Measurements from ENCODE around the gene STK35.

STK35 gene

DNA sequence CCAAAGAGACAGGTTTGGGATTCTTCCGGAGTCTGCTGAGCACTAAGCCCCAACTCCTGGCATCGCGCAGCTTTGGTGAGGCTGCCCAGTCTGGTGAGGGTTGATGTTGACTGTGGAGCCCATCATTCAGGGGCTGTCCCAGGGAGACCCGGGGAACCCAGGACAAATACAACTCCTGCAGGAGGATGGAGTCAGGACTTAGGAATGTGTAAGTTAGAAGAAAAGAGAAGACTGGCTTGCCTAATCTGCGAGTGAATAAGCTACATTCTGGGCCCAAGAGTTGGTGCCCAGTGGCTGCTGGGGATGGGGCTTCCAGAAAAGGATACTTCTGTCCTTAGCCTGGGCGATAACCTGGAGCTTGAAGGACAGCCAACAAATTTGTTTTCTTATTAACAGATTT is 47.9 kb downstream of the STK35 start:
- Histone ChIP-seq H3K14ac (ENCODE audit: low read length) (no peak overlapping the region), H4K91ac (ENCODE audit: low read depth, low read length) (no peak overlapping the region)

DNA sequence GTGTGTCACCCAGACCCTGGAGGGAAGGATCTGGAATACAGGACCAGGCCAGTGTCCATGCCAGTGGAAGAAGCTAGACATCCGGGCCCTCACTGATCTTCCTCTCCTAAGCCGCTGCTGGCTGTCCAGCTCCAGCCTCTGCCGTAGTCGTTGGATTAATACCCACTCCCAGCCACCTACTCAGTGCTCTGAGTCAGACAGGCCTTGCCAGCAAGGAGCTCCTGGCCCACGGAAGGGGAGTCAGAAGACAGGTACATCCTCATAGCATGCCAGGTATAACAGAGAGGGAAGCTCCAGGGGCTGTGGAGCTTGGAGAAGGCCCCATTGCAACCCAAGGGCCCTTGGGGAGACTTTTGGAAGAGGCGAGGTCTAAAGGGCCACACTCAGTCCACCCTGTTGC is 49.0 kb downstream of the STK35 start:
- Histone ChIP-seq H3K79me2 (ENCODE audit: control insufficient read depth, insufficient read depth, low read length, poor library complexity) (no peaks in the 10 kb centered on the region), H3K79me1 (ENCODE audit: low read length) (peaks cover 8% of the 10 kb centered on the region), H4K12ac (ENCODE audit: low read depth, low read length) (no peak overlapping the region), H4K8ac (ENCODE audit: low read depth, low read length) (peak overlapping the region; percentile 40), H3K23ac (ENCODE audit: low read length) (no peak overlapping the region), H3K18ac (ENCODE audit: low read length) (peak overlapping the region; percentile 44), H2AFZ (ENCODE audit: insufficient read depth, low read length, poor library complexity) (no peak overlapping the region), H3K4me3 (ENCODE audit: low read depth, low read length) (no peak overlapping the region), H2BK12ac (ENCODE audit: low read length) (peak overlapping the region; percentile 20), H2AK5ac (ENCODE audit: low read length) (peak overlapping the region; percentile 38), H2BK120ac (ENCODE audit: insufficient read depth, low read length, poor library complexity) (peak overlapping the region; percentile 27), H3K4ac (ENCODE audit: low read depth, low read length) (no peak overlapping the region), H3K27ac (ENCODE audit: low read depth, low read length) (peak overlapping the region; percentile 79), H3K9ac (ENCODE audit: low read length) (no peak overlapping the region), H3K9me3 (ENCODE audit: insufficient read depth, low read depth, low read length) (no peaks in the 10 kb centered on the region), H3K27me3 (ENCODE audit: insufficient read depth, low read length) (no peaks in the 10 kb centered on the region), H4K91ac (ENCODE audit: low read depth, low read length) (peak overlapping the region; percentile 58), H2BK5ac (ENCODE audit: low read depth, low read length, poor library complexity) (peak overlapping the region; percentile 60), H3K14ac (ENCODE audit: low read length) (peak overlapping the region; percentile 38), H3K4me1 (ENCODE audit: control insufficient read depth in 1 of 2, insufficient read depth in 2 of 2, low read length in 2 of 2) (peaks cover 13 to 29% of the 10 kb centered on the region in 2 experiments), H3K4me2 (ENCODE audit: low read length) (peak overlapping the region; percentile 23), H3K36me3 (ENCODE audit: control insufficient read depth in 1 of 2, insufficient read depth in 2 of 2, low read length in 2 of 2) (peaks cover 6 to 19% of the 10 kb centered on the region in 2 experiments)
- WGBS (ENCODE audit: extremely low coverage, insufficient coverage, insufficient read length) = no CpG with 5 or more reads among the region's 6 CpGs
- DNase-seq = no peak

More for the DNA sequence above, 47.9 kb downstream of the STK35 start:
- Histone ChIP-seq H3K27me3 (ENCODE audit: insufficient read depth, low read length) (no peaks in the 10 kb centered on the region), H3K18ac (ENCODE audit: low read length) (no peak overlapping the region), H3K4ac (ENCODE audit: low read depth, low read length) (no peak overlapping the region), H3K4me1 (ENCODE audit: control insufficient read depth in 1 of 2, insufficient read depth in 2 of 2, low read length in 2 of 2) (peaks cover 21 to 38% of the 10 kb centered on the region in 2 experiments), H3K23ac (ENCODE audit: low read length) (no peak overlapping the region), H3K4me2 (ENCODE audit: low read length) (no peak overlapping the region), H3K27ac (ENCODE audit: low read depth, low read length) (no peak overlapping the region), H3K79me1 (ENCODE audit: low read length) (peaks cover 8% of the 10 kb centered on the region), H2BK12ac (ENCODE audit: low read length) (no peak overlapping the region), H3K9ac (ENCODE audit: low read length) (no peak overlapping the region), H2BK5ac (ENCODE audit: low read depth, low read length, poor library complexity) (no peak overlapping the region), H2BK120ac (ENCODE audit: insufficient read depth, low read length, poor library complexity) (no peak overlapping the region), H4K8ac (ENCODE audit: low read depth, low read length) (no peak overlapping the region), H3K4me3 (ENCODE audit: low read depth, low read length) (no peak overlapping the region), H3K36me3 (ENCODE audit: control insufficient read depth in 1 of 2, insufficient read depth in 2 of 2, low read length in 2 of 2) (peaks cover 10 to 24% of the 10 kb centered on the region in 2 experiments), H4K12ac (ENCODE audit: low read depth, low read length) (no peak overlapping the region), H3K9me3 (ENCODE audit: insufficient read depth, low read depth, low read length) (no peaks in the 10 kb centered on the region), H2AK5ac (ENCODE audit: low read length) (no peak overlapping the region), H3K79me2 (ENCODE audit: control insufficient read depth, insufficient read depth, low read length, poor library complexity) (no peaks in the 10 kb centered on the region), H2AFZ (ENCODE audit: insufficient read depth, low read length, poor library complexity) (no peak overlapping the region)
- WGBS (ENCODE audit: extremely low coverage, insufficient coverage, insufficient read length) = no CpG with 5 or more reads among the region's 6 CpGs
- DNase-seq = peak; percentile 9 to 21

DNA sequence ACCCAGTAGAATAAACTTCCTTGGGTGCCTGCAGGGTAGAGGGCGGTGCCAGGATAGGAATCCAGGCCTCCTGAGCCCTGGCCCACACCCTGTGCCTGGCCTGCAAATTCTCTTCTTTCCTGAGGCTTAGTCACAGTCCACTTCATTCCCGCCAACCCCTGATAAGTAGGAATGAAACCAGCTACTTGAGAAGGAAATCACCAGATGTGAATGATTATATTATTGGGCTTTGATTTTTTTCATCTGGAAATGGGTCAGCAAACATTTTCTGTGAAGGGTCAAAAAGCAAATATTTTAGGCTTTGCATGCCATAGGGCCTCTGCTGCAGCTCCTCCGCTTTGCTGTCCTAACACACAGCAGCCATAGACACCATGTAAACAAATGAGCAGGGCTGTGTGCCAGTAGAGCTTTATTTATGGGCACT is 50.2 kb downstream of the STK35 start:
- H3K4me2 ChIP-seq (ENCODE audit: low read length) = no peak overlapping the region
- no peak overlapping the region for H3K18ac ChIP-seq (ENCODE audit: low read length)
- no peak overlapping the region for H2AK5ac ChIP-seq (ENCODE audit: low read length)
- no peak overlapping the region for H3K23ac ChIP-seq (ENCODE audit: low read length)
- no peak overlapping the region for H3K14ac ChIP-seq (ENCODE audit: low read length)
- WGBS (ENCODE audit: extremely low coverage, insufficient coverage, insufficient read length) = no CpG with 5 or more reads among the region's 3 CpGs
- DNase-seq = peak in 1 of 2 donors; percentile 16
- peaks cover 8% of the 10 kb centered on the region for H3K79me1 ChIP-seq (ENCODE audit: low read length)
- peaks cover 4 to 9% of the 10 kb centered on the region in 2 experiments for H3K36me3 ChIP-seq (ENCODE audit: control insufficient read depth in 1 of 2, insufficient read depth in 2 of 2, low read length in 2 of 2)
- H2AFZ ChIP-seq (ENCODE audit: insufficient read depth, low read length, poor library complexity) = no peak overlapping the region
- no peak overlapping the region for H4K8ac ChIP-seq (ENCODE audit: low read depth, low read length)
- no peaks in the 10 kb centered on the region for H3K79me2 ChIP-seq (ENCODE audit: control insufficient read depth, insufficient read depth, low read length, poor library complexity)
- H3K4ac ChIP-seq (ENCODE audit: low read depth, low read length) = no peak overlapping the region
- H4K12ac ChIP-seq (ENCODE audit: low read depth, low read length) = no peak overlapping the region
- peak overlapping the region; percentile 6 for H3K27ac ChIP-seq (ENCODE audit: low read depth, low read length)
- H2BK120ac ChIP-seq (ENCODE audit: insufficient read depth, low read length, poor library complexity) = no peak overlapping the region
- H3K4me3 ChIP-seq (ENCODE audit: low read depth, low read length) = no peak overlapping the region
- H2BK5ac ChIP-seq (ENCODE audit: low read depth, low read length, poor library complexity) = no peak overlapping the region
- peak overlapping the region; percentile 1 for H4K91ac ChIP-seq (ENCODE audit: low read depth, low read length)
- peak overlapping the region; percentile 24 for H2BK12ac ChIP-seq (ENCODE audit: low read length)
- no peaks in the 10 kb centered on the region for H3K9me3 ChIP-seq (ENCODE audit: insufficient read depth, low read depth, low read length)
- no peak overlapping the region for H3K9ac ChIP-seq (ENCODE audit: low read length)
- H3K4me1 ChIP-seq (ENCODE audit: control insufficient read depth in 1 of 2, insufficient read depth in 2 of 2, low read length in 2 of 2) = peaks cover 15 to 29% of the 10 kb centered on the region in 2 experiments
- no peaks in the 10 kb centered on the region for H3K27me3 ChIP-seq (ENCODE audit: insufficient read depth, low read length)

DNA sequence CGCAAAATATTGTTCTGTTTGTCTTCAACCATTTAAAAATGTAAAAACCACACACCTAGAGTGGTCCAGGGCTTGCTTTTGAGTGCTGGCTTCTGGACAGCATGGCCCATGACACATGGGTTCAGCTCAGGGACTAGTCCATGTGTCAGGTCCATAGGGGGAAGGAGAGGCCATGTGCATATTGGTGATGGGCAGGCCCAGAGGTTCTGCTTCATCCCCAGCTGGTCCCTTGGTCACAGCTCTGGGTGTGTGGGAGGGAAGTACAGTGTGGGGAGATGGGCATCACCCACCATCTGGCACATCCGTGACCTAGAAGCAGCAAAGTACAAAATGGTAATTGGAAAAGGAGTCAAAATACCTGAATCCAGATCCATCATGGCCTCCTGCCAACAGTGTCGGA is 50.7 kb downstream of the STK35 start:
- Histone ChIP-seq H3K9ac (ENCODE audit: low read length) (no peak overlapping the region), H3K4me3 (ENCODE audit: low read depth, low read length) (no peak overlapping the region), H2AFZ (ENCODE audit: insufficient read depth, low read length, poor library complexity) (no peak overlapping the region), H2BK120ac (ENCODE audit: insufficient read depth, low read length, poor library complexity) (no peak overlapping the region), H3K4me1 (ENCODE audit: control insufficient read depth in 1 of 2, insufficient read depth in 2 of 2, low read length in 2 of 2) (peaks cover 15 to 29% of the 10 kb centered on the region in 2 experiments), H2BK12ac (ENCODE audit: low read length) (peak overlapping the region; percentile 24), H3K4ac (ENCODE audit: low read depth, low read length) (no peak overlapping the region), H4K12ac (ENCODE audit: low read depth, low read length) (no peak overlapping the region), H3K27ac (ENCODE audit: low read depth, low read length) (no peak overlapping the region), H3K79me2 (ENCODE audit: control insufficient read depth, insufficient read depth, low read length, poor library complexity) (no peaks in the 10 kb centered on the region), H3K14ac (ENCODE audit: low read length) (no peak overlapping the region), H3K4me2 (ENCODE audit: low read length) (no peak overlapping the region), H3K79me1 (ENCODE audit: low read length) (peaks cover 8% of the 10 kb centered on the region), H3K23ac (ENCODE audit: low read length) (no peak overlapping the region), H4K8ac (ENCODE audit: low read depth, low read length) (no peak overlapping the region), H3K9me3 (ENCODE audit: insufficient read depth, low read depth, low read length) (no peaks in the 10 kb centered on the region), H2AK5ac (ENCODE audit: low read length) (no peak overlapping the region), H3K36me3 (ENCODE audit: control insufficient read depth in 1 of 2, insufficient read depth in 2 of 2, low read length in 2 of 2) (peaks cover 3 to 9% of the 10 kb centered on the region in 2 experiments), H3K18ac (ENCODE audit: low read length) (no peak overlapping the region), H2BK5ac (ENCODE audit: low read depth, low read length, poor library complexity) (no peak overlapping the region), H4K91ac (ENCODE audit: low read depth, low read length) (peak overlapping the region; percentile 1), H3K27me3 (ENCODE audit: insufficient read depth, low read length) (no peaks in the 10 kb centered on the region)
- no peak for DNase-seq
- no CpG with 5 or more reads among the region's 3 CpGs for WGBS (ENCODE audit: extremely low coverage, insufficient coverage, insufficient read length)

Data from trophoblast cell (in vitro differentiated cells and primary cell).